Chondrocyte (in vitro differentiated cells): ENCODE measurements around the gene ING4. TPM values are rescaled to one million over a fixed set of nuclear protein-coding genes. Genes with fewer than 3 reads are reported as not detected.

Source experiments
- DNase-seq: peaks from one replicate; pipeline ENCODE4 v3.0.0; 2021; ENCODE audit warnings: mixed read lengths, low spot score
- H3K27ac Mint-ChIP-seq: one replicate; pipeline ENCODE4 v1.8.0; 2021; ENCODE audit warnings: mild to moderate bottlenecking, moderate library complexity, mixed read lengths; ENCODE audit not compliant: unreplicated experiment
- H3K27me3 Mint-ChIP-seq: 2 replicates; pipeline ENCODE4 v1.8.0; 2021; ENCODE audit warnings: low read depth, mixed read lengths
- H3K36me3 Mint-ChIP-seq: 2 replicates; pipeline ENCODE4 v1.8.0; 2021; ENCODE audit warnings: low read depth, mixed read lengths
- H3K4me1 Mint-ChIP-seq: 2 replicates; pipeline ENCODE4 v1.8.0; 2021; ENCODE audit warnings: low read depth, mild to moderate bottlenecking, mixed read lengths
- H3K4me3 Mint-ChIP-seq: one replicate; pipeline ENCODE4 v1.8.0; 2021; ENCODE audit warnings: mild to moderate bottlenecking, moderate library complexity, mixed read lengths; ENCODE audit not compliant: unreplicated experiment
- H3K9me3 Mint-ChIP-seq: 2 replicates; pipeline ENCODE4 v1.8.0; 2021; ENCODE audit warnings: low read depth, mixed read lengths
- CTCF ChIP-seq: fragments of 200-600 bp; sonication (generic); IDR thresholded peaks from 2 replicates; pipeline ENCODE4 v1.5.0; 2021; ENCODE audit warnings: antibody characterized with exemption, mild to moderate bottlenecking, moderate library complexity
- total RNA-seq: library from RNA; stranded (reverse); gene quantifications from 3 replicates; pipeline ENCODE4 v1.2.1, GENCODE V29; 2021

Gene ING4
- total RNA-seq, 1 donor from 2014 or later = 37.5 TPM

- Mint-ChIP-seq H3K27ac (no peak overlapping the region), H3K4me3 (no peak overlapping the region)
- no peak for TF ChIP-seq CTCF
These were observed 2.0 kb upstream of the ING4 start for GRCh38 chr12:6664902-6665301.

GRCh38 chr12:6662602-6662905 lies 365 bp downstream of the ING4 start:
- DNase-seq = no peak
- no peaks in the 10 kb centered on the region for H3K9me3 Mint-ChIP-seq
- H3K36me3 Mint-ChIP-seq = peaks cover 10% of the 10 kb centered on the region
- H3K4me3 Mint-ChIP-seq = peak overlapping the region; percentile 99
- TF ChIP-seq CTCF = no peak
- peaks cover 23% of the 10 kb centered on the region for H3K4me1 Mint-ChIP-seq
- H3K27me3 Mint-ChIP-seq = no peaks in the 10 kb centered on the region
- peak overlapping the region; percentile 99 for H3K27ac Mint-ChIP-seq

More at GRCh38 chr12:6664902-6665301, 2.0 kb upstream of the ING4 start:
- peaks cover 23% of the 10 kb centered on the region for H3K4me1 Mint-ChIP-seq
- no peaks in the 10 kb centered on the region for H3K27me3 Mint-ChIP-seq
- H3K9me3 Mint-ChIP-seq = no peaks in the 10 kb centered on the region
- no peak for DNase-seq
- peaks cover 20% of the 10 kb centered on the region for H3K36me3 Mint-ChIP-seq

GRCh38 chr12:6653987-6654386 lies 8.9 kb downstream of the ING4 start:
- Mint-ChIP-seq H3K4me3 (no peak overlapping the region), H3K27ac (no peak overlapping the region), H3K4me1 (no peaks in the 10 kb centered on the region), H3K9me3 (no peaks in the 10 kb centered on the region), H3K27me3 (no peaks in the 10 kb centered on the region), H3K36me3 (peaks cover 39% of the 10 kb centered on the region)
- DNase-seq = no peak
- no peak for TF ChIP-seq CTCF

- no peaks in the 10 kb centered on the region for H3K9me3 Mint-ChIP-seq
- no peak for TF ChIP-seq CTCF
- H3K36me3 Mint-ChIP-seq = peaks cover 35% of the 10 kb centered on the region
- no peak overlapping the region for H3K4me3 Mint-ChIP-seq
- no peaks in the 10 kb centered on the region for H3K4me1 Mint-ChIP-seq
- no peaks in the 10 kb centered on the region for H3K27me3 Mint-ChIP-seq
- no peak for DNase-seq
- no peak overlapping the region for H3K27ac Mint-ChIP-seq
These were observed 9.6 kb downstream of the ING4 start for GRCh38 chr12:6653342-6653741.

- TF ChIP-seq CTCF = no peak
- Mint-ChIP-seq H3K4me1 (no peaks in the 10 kb centered on the region), H3K27ac (no peak overlapping the region), H3K36me3 (peaks cover 37% of the 10 kb centered on the region), H3K9me3 (no peaks in the 10 kb centered on the region), H3K27me3 (no peaks in the 10 kb centered on the region), H3K4me3 (no peak overlapping the region)
- no peak for DNase-seq
These were observed 10.5 kb downstream of the ING4 start for GRCh38 chr12:6652391-6652790.
